H7 (cell line): ENCODE measurements around the gene DRAP1. TPM values are rescaled to one million over a fixed set of nuclear protein-coding genes. Genes with fewer than 3 reads are reported as not detected.
"Not testable (repeated sequence)": the region's sequence is repeated elsewhere in the genome, so short reads cannot be mapped to it uniquely, and the experiment has no call there.

ENCODE experiments used
- DNase-seq: peaks from one replicate; pipeline ENCODE4 v3.0.0; 2012
- H3K27me3 ChIP-seq: 2 replicates; pipeline ENCODE4 v1.6.0; 2011; ENCODE audit warnings: mild to moderate bottlenecking, low read length; ENCODE audit not compliant: control insufficient read depth, insufficient read depth
- H3K36me3 ChIP-seq: replicated peaks from 2 replicates; pipeline ENCODE4 v1.5.1; 2011; ENCODE audit warnings: low read length; ENCODE audit not compliant: control insufficient read depth, insufficient read depth
- H3K4me3 ChIP-seq: 2 replicates; pipeline ENCODE4 v1.5.1; 2011; ENCODE audit warnings: low read depth, mild to moderate bottlenecking, control low read depth, low read length, moderate library complexity; ENCODE audit not compliant: insufficient read depth
- total RNA-seq: library from RNA; depleted of rRNA; stranded (reverse); fragments of >200 nt; shearing (Covaris generic); gene quantifications from 2 replicates; pipeline ENCODE4 v1.2.3, GENCODE V29; 2014

DRAP1 gene
- total RNA-seq, 1 experiment from 2014 or later, result 97.5 TPM

- DNase-seq, result peak; percentile 65
- H3K4me3 ChIP-seq, result no peak overlapping the region
- no peaks in the 10 kb centered on the region; the same call in 1 of the 2 replicates for H3K27me3 ChIP-seq
- no peaks in the 10 kb centered on the region for H3K36me3 ChIP-seq
Measured at GRCh38 chr11:65946655-65947054, 27.4 kb downstream of the DRAP1 start.

- peak; percentile 81 for DNase-seq
- Histone ChIP-seq H3K27me3 (no peaks in the 10 kb centered on the region), H3K4me3 (no peak overlapping the region), H3K36me3 (no peaks in the 10 kb centered on the region)
Measured at GRCh38 chr11:65947133-65947532, 27.9 kb downstream of the DRAP1 start.

- Histone ChIP-seq H3K27me3 (no peaks in the 10 kb centered on the region), H3K4me3 (no peak overlapping the region), H3K36me3 (no peaks in the 10 kb centered on the region)
- DNase-seq, result no peak
Measured at GRCh38 chr11:65947603-65948125, 28.4 kb downstream of the DRAP1 start.

GRCh38 chr11:65950711-65951110, 31.5 kb downstream of the DRAP1 start:
- H3K4me3 ChIP-seq, H3K27me3 ChIP-seq: not testable (repeated sequence)

GRCh38 chr11:65951641-65952040, 32.4 kb downstream of the DRAP1 start:
- H3K4me3 ChIP-seq, H3K36me3 ChIP-seq, H3K27me3 ChIP-seq, DNase-seq: not testable (repeated sequence)

More at GRCh38 chr11:65950711-65951110, 31.5 kb downstream of the DRAP1 start:
- not testable (repeated sequence) for DNase-seq, H3K36me3 ChIP-seq

GRCh38 chr11:65952052-65952521, 32.9 kb downstream of the DRAP1 start:
- DNase-seq, result no peak
- H3K36me3 ChIP-seq, result no peaks in the 10 kb centered on the region
- H3K4me3 ChIP-seq, result no peak overlapping the region
- no peaks in the 10 kb centered on the region for H3K27me3 ChIP-seq

- Histone ChIP-seq H3K36me3 (no peaks in the 10 kb centered on the region), H3K4me3 (no peak overlapping the region)
- DNase-seq, result peak; percentile 55
Measured at GRCh38 chr11:65953471-65953870, 34.2 kb downstream of the DRAP1 start.

GRCh38 chr11:65954771-65955170, 35.5 kb downstream of the DRAP1 start:
- H3K27me3 ChIP-seq, result no peaks in the 10 kb centered on the region
- no peaks in the 10 kb centered on the region for H3K36me3 ChIP-seq
- no peak for DNase-seq
- no peak overlapping the region for H3K4me3 ChIP-seq

More at GRCh38 chr11:65953471-65953870, 34.2 kb downstream of the DRAP1 start:
- no peaks in the 10 kb centered on the region for H3K27me3 ChIP-seq

GRCh38 chr11:65958291-65958690, 39.1 kb downstream of the DRAP1 start:
- no peak for DNase-seq
- no peaks in the 10 kb centered on the region for H3K27me3 ChIP-seq
- H3K36me3 ChIP-seq, result no peaks in the 10 kb centered on the region
- H3K4me3 ChIP-seq, result no peak overlapping the region

GRCh38 chr11:65958774-65959420, 39.7 kb downstream of the DRAP1 start:
- Histone ChIP-seq H3K27me3 (no peaks in the 10 kb centered on the region), H3K36me3 (peaks cover 2% of the 10 kb centered on the region), H3K4me3 (no peak overlapping the region)
- peak; percentile 65 for DNase-seq

- no peaks in the 10 kb centered on the region for H3K27me3 ChIP-seq
- no peak for DNase-seq
- peak overlapping the region; percentile 97 for H3K4me3 ChIP-seq
- H3K36me3 ChIP-seq, result peaks cover 16% of the 10 kb centered on the region
Measured at GRCh38 chr11:65960824-65961266, 41.6 kb downstream of the DRAP1 start.

GRCh38 chr11:65961267-65962140, 42.3 kb downstream of the DRAP1 start, which contains the start of gene SART1:
Gene SART1 (plus strand): TSS chr11:65961734. CDS start chr11:65961781, 47 bp downstream.
- Histone ChIP-seq H3K27me3 (no peaks in the 10 kb centered on the region), H3K36me3 (peaks cover 22% of the 10 kb centered on the region), H3K4me3 (peak within 1 kb of the TSS; percentile 97)
- peak; percentile 99 for DNase-seq

- Histone ChIP-seq H3K4me3 (peak overlapping the region; percentile 97), H3K36me3 (peaks cover 27% of the 10 kb centered on the region), H3K27me3 (no peaks in the 10 kb centered on the region)
- no peak for DNase-seq
Measured at GRCh38 chr11:65962141-65962564, 42.9 kb downstream of the DRAP1 start.

GRCh38 chr11:65964906-65965305, 45.7 kb downstream of the DRAP1 start:
- no peak for DNase-seq
- no peaks in the 10 kb centered on the region for H3K27me3 ChIP-seq
- H3K36me3 ChIP-seq, result peaks cover 36% of the 10 kb centered on the region
- no peak overlapping the region for H3K4me3 ChIP-seq
